HT-29 (cell line): ENCODE data around the gene POLR1D. TPM values are rescaled to one million over a fixed set of nuclear protein-coding genes. Genes with fewer than 3 reads are reported as not detected.

Experiments used
- DNase-seq: peaks from one replicate; pipeline ENCODE4 v3.0.0-alpha.2; 2015; ENCODE audit warnings: low spot score
- total RNA-seq: library from RNA; depleted of rRNA; stranded (reverse); fragments of >200 nt; shearing (Covaris generic); gene quantifications from 2 replicates; pipeline ENCODE4 v1.2.3, GENCODE V29; 2014; rRNA removed

The POLR1D gene, protein sequence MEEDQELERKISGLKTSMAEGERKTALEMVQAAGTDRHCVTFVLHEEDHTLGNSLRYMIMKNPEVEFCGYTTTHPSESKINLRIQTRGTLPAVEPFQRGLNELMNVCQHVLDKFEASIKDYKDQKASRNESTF
- 314 and 373 TPM in 2 replicates for total RNA-seq

DNA sequence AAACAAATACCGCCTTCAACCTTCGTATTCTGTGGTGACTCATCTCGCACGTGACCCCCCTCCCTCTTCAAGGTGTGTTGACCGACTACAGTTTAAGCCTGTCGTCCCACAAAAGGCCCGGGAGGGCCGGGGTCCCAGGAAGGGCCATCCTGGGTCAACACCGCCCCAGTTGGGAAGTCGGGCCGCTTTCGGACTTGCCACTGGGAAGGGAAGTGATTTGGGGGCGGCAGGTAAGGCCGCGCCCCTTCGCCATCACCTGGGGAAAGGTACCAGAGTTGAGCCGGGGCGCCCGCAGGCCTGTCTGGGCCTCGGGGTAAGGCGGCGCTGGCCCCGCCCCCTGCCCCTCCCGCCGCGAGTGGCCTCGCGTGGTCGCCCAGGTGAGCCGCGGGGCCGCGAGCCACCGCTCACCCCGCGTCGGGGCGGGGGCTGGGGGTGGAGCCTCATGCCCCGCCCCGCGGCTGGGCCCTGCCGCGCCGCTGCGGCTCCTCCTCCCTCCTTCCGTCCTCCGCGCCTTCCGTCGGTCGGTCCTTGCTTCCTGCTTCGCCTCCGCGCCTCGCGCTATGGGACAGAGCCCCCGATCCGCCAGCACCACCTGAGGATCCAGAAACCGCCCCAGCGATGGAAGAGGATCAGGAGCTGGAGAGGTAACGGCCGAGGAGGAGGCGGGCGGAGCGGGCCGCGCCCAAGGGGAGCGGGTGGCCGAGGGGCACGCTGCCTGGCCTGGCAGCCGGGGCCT, at the start of gene POLR1D:
POLR1D (plus strand) TSS at position 527 of the 736 bp plus-strand sequence; CDS start at position 619, 92 bp downstream.
- DNase-seq = peak; percentile 100

DNA sequence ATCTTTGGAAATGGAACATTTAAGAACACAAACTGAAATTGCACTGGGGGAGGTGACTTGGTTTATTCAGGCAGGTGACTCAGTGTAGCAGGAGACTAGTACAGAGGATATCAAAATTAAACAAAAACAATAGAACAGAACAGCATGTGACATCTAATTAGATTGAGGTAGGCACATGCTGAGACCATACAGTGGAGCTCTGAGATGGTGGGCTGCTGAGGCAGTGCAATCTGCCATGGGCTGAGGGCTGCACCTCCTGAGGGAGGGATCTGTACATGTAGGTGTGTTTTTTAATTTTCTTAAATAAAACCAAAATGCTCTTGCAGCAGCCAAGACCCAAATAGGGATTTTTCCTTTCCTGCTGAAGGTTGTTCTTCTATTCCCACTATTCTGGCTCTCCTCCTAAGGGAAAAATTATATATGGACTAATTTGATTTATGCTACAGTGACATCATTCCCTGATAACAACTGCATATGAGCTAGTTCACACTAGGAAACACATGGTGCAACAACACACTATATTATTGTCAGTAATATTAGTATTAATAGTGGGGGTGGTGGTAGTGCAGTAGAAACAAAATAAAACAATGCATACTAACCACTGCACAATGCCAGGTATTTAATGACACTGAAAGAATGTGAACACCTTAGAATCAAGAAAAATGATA, 49.3 kb upstream of the POLR1D start:
- no peak for DNase-seq

DNA sequence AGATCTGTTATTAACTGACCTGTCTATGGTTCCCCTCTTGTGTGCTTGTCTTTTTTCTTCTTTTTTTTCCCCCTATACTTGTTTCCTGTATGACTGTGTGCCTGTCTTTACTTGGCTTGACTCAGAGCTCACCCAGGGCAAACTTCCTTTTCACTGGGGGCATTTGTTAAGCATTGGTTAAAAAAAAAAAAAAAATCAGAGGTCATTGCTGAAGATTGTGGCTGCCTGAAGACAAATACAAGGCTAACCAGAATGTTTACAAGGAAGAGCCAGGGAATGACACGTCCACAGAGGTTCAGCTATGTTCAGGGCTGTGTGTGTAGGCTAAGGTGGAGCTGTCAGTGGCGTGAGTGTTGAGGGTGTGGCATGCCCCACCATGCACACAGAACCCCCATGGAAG, 48.4 kb upstream of the POLR1D start:
- DNase-seq = peak; percentile 38

DNA sequence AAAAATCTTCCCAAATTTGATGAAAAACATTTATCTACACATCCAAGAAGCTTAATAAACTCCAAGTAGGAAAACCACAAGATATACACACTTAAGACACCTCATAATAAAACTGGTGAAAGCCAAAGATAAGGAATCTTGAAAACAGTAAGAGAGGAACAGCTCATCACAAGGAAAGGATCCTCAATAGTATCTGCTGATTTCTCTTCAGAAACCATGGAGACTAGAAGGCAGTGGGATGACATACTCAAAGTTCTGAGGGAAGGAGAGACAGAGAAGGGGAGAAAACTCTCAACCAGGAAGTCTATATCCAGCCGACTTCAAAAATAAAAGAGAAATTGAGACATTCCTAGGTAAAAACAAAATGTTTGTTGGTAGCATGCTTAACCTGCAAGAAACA, 47.0 kb upstream of the POLR1D start:
- no peak for DNase-seq

DNA sequence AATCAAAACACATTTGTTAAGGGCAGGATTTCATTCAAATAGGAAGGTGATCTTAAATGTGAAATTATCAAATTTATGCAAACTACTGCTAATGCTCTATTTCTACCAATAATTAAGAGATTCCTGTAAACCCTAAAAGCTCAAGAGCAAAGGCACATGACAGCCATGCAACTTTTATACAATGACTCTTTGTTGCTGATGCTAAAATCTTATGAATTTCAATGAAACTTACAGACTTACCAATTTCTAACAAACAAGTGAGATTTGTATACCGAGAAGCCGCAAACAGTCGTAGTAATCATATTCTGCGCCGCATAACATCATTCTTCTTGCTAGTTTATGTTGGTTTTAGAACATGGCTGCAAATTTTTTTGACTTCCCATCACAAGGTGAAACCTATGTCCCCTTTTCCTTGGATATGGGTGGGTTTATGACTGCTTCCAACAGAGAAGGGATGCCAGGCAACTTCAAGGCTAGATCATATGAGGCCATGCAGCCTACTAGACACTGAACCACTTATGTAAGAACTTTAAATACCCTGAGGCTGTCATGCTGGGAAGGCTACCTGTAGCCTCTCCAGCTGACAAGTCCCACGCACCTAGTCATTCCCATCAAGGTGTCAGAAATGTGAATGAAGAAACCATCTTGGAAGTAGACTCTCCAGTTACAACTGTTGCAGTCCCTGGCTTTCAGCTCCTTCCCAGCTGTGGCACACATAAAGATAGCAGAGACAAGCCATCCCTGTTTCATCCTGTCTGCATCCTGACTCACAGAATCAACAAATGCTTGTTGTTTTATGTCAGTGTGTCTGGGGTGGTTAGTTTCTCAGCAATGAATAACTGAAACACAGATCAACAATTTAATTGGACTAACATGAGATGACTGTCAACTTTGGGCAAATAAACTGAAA, 43.3 kb upstream of the POLR1D start:
- DNase-seq = no peak

DNA sequence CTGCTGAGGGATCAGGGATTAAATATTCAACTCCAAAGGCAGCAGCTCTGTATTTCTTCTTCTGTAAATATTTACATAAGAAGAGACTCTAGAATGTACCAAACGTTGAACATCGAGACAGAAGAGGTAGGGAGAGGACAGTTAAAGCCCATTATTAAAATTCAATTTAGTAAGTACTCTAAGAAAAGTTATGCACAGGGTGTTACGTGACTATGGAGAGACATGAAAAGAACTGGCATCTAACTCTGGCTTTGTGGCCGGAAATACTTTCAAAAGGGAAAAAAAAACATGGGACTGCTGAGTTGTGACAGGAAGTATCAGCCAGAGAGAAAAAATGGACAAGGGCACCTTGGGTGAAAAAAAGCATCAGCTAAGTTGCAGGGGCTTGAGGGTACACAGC, 38.0 kb upstream of the POLR1D start:
- DNase-seq = no peak

DNA sequence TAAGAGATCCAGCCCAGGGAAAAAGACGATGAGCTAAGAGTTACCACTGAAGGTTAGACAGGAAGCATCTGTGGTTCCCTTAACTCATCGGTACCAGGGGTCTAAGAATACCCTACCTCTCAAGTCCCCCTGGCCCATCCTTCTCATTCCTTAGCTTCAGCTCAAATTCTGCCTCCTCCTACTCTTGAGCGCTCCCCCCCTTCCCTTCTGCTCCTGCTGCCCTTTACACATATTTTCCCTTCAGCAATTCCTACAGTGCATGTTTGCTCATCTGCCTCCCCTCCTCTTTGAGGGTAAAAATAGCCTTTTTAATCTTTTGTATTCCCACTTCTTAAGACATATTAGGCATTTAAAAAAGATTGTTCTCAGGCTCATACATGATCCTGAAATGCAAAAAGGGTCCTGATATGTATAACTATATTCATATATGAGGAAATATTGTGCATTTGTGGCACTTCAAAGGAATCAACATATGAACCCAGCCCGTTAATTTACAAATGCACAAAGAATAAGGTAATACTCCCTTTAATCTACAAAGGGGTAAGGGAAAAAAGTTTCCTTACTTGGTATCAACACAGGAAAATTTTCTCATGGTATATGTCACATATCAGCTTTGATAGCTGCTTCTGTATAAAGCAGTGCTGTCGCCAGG, 34.5 kb upstream of the POLR1D start:
- DNase-seq = no peak

DNA sequence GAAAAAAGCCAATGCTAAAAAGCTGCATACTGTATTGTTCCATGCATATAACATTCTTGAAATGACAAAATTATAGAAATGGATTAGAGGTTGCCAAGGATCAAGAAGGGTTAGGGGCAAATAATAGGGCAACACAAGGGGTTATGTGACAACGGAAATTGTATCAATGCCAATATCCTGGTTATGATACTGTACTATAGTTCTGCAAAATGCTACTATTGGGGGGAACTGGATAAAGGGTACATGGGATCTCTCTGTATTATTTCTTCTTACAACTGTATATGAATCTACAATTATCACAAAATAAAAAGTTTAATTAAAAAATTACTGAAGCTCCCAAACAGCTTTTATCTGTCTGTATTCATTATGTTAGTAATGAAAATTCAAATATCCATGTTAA, 33.3 kb upstream of the POLR1D start:
- no peak for DNase-seq

DNA sequence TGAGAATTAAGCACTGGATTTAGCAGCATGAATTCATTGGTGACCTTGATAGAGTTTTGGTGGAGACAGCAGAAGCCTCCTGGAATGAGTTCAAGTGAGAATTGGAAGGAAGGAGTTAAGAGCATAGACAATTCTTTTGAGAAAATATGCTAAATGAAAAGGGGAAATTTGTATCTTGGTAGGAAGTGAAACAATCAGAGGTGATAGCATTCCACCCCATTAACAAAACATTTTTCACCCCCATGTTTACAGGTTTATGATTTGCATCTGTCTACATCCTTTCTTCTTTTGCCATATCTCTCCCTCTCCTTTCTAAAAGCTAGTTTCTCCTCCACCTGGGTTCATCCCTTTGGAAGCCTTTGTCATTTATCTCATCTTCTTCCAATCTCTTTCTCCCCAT, 28.8 kb upstream of the POLR1D start:
- no peak for DNase-seq

DNA sequence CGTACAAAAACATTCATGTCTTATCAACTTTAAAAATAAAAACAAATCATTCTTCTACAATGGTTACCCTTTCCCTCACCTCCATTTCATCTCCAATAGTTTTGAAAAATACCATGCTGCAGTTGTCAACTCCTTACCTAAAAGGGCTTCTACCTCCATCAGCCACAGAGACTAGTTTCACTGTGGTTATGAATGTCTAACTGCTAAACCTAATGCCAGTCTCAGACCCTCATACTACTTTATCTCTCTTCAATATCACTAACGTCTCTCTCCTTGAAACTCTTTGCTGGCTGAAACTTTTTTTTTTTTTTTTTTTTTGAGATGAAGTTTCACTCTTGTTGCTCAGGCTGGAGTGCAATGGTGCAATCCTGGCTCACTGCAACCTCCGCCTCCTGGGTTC, 28.4 kb upstream of the POLR1D start:
- no peak for DNase-seq

DNA sequence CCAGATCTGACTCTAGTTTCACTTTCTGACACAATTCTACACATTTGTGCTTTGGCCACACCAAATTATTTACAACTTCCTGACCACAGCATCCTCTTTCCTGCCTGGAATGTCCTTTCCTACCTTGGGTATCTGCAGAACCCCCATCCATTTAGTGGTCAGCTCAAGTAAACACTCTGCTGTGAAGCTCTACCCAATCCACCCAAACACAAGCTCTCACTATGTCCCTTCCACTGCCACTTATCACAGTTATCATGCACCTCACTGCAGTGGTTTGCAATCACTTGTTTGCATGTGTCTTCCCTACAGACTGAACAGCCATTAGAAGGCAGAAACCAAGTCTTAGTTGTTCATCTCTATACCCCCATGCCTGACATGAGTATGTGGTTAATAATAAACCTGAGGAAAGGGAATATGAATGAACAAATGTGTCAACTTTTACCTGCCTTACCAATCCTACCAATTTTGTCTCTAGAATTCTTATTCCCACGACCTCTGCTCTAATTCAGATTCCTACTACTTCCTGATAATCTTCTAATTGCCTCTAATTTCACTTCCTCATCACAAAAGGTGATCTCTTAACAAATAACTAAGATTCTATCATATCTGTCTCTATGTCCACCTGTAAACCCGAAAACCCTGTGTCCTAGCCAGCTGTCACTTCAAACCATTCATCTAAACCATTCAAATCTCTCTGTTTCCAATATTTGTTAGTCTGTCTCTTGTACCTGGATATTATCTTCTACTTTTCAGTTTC, 26.5 kb upstream of the POLR1D start:
- no peak for DNase-seq

DNA sequence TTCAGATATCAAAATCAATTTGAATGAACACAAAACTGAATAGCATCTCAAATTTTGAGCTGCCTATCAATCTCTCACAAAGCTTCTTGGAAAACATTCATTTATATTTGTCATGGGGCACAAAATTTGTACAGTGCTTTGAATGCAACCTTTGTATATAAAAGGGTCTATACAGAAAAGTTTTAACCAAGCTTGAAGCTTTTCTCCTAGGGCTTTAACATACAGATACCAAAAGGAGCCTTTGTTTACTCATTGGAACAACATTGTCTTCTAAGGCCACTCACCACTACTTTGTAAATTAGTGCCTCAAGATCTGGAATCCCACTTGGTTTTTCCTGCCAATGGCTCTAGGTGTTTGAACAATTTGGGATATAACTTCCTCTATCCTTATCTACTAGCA, 22.6 kb upstream of the POLR1D start:
- no peak for DNase-seq

DNA sequence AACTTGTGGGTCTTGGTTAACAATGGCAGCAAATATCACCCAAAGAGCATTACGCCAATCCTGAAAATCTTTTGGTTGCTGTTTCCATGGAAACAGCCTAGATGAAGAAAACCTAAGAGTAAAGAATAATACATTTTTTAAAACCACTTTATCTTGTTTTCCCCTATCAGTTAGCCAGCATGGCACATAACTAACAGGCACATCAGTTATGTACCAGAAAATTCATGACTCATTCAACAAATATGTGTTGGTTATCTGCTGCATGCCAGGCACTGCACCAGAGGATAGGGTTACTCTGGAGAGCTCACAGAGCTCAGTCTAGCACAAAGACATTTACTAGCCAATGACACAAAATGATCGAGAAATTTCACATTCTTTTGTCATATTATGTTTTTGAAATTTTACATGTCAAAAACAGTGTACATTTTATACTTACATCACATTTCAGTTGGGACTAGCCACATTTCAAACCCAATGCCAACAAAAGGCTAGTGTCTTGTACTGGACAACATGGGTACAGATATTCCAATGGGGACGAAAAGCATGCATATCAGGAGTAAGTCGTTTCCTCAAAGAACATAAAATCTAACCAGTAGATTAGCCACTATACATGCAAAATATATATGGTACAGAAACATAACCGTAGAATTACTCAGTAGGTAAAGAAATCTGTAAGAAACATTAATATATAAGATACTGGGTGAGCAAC, 21.7 kb upstream of the POLR1D start:
- DNase-seq = peak; percentile 75

DNA sequence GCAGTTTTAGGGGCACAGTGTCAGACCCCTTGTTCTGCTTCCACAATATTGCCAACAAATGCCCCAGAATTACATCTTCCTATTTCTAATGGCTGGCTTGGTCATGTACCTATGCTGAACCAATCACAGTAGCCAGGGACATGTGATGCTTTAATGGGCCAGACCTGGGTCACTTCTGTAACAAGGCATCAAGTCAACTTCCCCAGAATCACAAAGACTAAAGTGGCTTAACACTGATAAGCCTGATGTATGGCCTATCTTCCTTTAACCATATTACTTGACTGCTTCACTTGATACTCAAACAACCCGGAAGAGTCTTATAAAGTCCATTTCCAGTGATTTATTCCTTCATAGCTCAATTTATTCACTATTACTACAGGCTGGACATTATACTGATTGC, 21.0 kb upstream of the POLR1D start:
- DNase-seq = no peak

DNA sequence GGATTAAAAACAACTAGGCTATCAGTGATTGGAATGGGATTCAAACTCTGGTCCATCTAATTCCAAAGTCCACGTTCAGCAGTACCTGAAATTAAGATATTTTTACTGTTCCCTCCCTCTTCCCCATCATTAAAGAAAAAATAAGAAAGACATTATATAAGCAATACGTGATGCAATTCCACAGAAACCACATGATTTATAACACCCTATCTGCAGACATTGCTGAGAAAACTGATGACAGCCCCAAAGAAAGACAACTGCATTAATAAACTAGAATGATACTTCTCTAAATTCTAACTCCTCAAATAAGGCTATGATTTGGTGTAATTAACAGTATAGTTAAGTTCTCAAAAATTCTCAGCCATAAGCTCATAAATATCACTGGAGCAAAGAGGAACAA, 20.5 kb upstream of the POLR1D start:
- no peak for DNase-seq

DNA sequence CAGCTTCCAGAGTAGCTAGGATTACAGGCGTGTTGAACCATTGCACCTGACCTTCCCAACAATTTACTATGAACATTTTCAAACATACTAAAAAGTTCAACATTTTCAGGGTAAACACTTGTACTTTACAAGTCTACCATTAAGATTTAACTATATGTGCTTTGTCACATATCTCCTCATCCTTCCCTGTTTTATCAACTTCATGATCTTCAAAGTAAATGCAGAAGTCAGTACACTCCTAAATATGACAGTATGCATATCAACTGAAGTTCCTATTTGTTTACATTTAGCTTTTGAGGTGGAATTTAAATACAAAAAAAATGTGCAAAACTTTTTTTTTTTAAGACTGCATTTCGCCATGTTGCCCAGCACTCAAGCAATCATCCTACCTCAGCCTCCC, 19.9 kb upstream of the POLR1D start:
- DNase-seq = no peak

DNA sequence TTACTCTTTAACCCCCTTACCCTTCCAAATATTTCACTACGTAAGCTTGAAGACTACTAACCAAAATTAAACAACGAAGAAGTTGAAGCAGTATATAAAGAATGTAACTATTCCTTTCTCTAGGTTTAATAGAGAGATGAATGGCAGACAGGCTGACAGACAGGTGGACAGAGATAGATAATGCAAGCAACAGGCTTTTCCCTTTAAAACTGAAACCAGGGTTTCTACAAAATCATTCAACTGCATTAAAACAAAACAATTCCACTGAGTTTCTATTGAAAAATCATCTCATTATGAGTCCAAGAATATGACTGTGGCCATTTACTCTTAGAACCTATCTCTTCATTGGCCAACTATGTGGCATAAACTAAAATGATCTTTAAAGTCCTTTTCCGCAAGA, 16.6 kb upstream of the POLR1D start:
- no peak for DNase-seq

DNA sequence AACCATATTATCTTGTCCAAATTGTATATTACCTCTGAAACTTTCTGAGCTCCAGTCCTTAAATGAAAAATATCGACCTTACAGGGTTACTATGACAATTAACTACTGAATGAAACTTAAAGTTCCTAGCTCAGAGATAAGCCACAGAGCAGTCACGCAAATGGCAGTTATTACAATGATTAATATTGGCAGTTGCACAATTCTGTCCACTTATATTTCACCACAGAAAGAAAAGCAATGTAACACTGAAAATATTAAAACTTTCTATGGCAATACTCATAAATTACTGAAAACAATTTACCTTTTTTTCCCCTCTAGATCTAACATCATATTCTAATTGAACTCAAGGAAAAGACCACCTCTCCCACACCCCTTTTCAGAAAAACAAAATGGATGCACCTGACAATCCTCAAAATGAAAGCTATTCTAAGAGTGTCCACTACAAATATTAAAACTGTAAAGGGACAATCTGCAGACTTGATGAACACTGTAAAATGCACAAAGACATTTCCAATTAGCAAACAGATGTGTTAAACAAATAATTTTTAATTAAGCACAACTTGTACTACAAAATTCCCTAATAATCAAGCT, 16.0 kb upstream of the POLR1D start:
- DNase-seq = no peak

DNA sequence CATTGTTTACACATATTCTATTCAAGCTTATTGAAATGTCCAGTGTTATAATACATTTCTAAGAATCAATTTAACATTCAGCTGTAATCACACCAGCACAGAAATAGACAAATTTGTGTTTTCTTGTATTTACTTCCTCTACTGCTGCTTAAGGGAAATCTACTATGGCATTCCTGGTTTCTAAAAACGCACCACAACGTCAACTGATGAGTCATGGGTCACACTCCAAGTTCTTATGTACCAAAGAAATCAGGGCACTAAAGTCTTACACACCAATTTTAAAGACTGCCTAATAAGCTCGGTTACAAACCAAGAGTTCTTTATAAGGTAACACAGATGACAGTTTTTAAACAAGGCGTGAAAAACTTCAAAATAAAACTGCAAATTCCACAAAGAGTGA, 14.6 kb upstream of the POLR1D start:
- DNase-seq = peak; percentile 93

DNA sequence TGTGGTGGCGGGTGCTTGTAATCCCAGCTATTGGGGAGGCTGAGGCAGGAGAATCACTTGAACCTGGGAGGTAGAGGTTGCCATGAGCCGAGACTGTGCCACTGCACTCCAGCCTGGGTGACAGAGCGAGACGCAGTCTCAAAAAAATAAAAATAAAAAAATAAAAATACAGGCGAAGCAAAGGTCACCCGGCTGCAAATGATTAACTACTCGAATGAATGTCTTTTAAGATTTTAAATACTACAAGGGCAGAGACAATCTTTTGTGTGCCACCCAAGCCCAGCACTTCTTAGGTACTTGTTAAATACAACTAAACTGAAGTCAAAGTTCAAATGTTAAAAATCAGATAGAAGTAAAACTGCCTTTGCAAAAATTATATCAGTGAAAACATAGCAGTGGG, 8.1 kb upstream of the POLR1D start:
- DNase-seq = no peak
